HG03095 (cell line): Measurements from ENCODE around the gene R3HDM4.
"Not testable (repeated sequence)": the region's sequence is repeated elsewhere in the genome, so short reads cannot be mapped to it uniquely, and the experiment has no call there.

ENCODE experiments used
- ATAC-seq: cut with Tn5 transposase; IDR thresholded peaks from one replicate; pipeline ENCODE4 v1.9.1; 2021; ENCODE audit warnings: moderate library complexity; ENCODE audit not compliant: unreplicated experiment

R3HDM4 gene

DNA sequence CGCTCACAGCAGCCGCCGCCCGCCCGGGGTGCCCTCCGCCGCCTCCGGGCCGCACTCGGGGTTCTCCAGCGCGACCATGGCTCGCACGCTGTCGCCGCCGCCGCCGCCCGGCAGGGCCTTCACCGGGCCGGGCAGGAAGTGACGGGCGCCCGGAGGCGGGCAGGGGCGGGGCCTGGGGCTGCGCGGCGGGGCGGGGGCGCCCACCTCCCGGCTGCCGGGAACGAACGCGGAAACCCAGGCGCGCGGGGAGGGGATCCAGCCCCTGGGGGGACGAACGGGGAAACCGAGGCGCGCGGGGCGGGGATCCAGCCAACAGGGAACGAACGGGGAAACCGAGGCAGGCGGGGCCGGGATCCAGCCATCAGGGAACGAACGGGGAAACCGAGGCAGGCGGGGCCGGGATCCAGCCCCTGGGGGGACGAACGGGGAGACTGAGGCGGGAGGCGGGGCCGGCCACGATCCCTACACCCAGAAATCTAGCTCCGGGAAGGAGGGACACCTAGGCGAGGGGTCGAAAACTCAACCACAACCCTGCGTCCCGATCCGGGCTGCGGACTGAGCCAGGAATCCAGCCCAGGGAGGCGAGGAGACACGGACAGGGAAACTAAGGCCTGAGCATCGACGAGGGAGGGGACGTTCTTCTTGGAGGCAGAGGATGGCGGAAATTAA is at the start of gene R3HDM4:
Gene R3HDM4 (minus strand): TSS at position 140 of the 669 bp plus-strand sequence. CDS start 62 bp downstream, at position 78.
- ATAC-seq: no peak

- no peak for ATAC-seq
These were observed 49.0 kb upstream of the R3HDM4 start for GRCh38 chr19:961866-962620.

DNA sequence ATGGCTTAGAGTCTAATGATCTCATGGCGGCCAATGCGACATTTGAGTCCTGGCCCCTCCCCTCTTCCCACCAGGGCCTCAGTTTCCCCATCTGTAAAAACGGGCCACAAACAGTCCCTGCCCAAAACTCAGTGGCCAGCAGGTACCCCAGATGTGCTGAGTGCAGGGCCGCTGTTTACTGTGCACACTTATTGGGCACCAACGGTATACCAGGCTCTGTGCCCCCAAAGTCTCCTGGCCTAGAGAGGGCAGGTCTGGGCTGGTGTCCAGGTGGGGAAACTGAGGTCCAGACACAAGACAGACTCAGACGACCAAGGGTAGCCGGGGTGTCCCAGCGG is 47.6 kb upstream of the R3HDM4 start:
- ATAC-seq: no peak

- ATAC-seq: no peak
These were observed 47.0 kb upstream of the R3HDM4 start for GRCh38 chr19:960020-960419.

- no peak for ATAC-seq
These were observed 46.2 kb upstream of the R3HDM4 start for GRCh38 chr19:958967-959855.

- not testable (repeated sequence) for ATAC-seq
These were observed 44.6 kb upstream of the R3HDM4 start for GRCh38 chr19:957578-957977.

DNA sequence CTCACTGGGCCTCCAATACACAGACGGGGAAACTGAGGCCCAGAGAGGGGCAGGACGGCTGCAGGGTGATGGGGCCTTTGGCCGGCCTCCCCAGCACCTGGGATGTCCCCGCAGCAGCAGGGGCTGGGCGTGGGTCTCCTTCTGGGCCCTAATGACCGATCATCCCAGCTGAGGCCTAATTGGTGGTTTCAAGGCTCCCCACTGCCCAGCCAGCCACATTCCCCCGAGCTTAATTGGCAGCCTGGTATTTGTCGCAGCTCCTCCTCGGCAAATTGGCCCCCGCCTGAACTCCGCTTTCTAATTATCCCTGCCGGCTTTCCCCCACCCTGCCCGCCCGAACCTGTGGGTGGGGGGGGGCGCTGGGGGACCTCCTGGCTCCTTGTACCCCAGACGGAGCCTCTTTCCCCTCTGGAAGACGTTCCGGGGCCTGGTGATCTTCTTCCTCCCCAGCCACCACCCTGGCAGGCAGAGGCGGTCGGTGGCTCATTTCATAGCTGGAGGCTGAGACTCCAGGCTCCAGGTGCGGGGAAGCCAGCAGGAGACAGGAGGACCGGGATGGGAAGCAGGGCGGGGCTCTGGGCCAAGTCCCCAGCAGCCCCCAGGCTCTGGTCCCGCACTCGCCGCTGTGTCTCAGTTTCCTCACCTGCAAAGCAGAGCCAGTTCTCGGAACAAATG is 43.9 kb upstream of the R3HDM4 start:
- ATAC-seq: no peak

- no peak for ATAC-seq
These were observed 43.1 kb upstream of the R3HDM4 start for GRCh38 chr19:955803-956765.

DNA sequence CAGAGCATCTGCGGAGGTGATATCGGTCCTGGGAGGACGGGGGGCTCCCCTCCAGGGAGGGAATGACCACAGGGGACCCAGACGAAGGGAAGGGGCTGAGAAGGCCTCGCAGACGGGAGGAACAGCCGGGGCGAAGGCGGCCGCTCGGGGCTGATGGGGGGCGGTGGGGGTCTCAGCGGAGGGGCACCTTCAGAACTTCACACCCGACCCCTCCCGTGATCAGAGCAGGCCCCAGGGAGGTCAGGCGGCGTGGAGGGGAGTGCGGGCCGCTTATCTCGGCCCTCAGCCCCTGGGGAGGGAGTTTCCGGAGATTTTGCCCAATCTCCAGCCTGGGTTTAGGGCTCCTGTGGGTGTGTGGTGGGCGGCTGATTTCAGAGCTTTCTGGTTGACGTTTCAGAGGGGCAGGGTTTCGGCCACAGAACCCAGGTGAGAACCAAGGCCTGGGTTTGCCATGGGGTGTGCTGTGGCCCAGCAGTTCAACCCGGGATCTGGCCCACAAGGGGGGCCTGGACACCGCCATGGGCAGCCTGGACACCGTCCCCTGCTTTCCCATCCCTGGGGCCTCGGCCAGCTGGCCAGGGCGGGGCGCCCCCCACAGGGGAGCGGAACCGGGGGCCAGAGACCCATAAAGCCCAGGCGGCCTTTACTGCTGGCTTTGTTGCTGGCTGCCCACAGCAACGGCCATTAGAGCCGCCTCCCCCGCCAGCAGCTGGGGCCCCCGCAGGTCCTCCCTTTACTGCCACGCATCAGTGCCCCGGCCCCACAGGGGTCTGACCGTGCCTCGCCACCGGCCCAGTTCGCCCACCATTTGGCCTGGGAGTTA is 41.9 kb upstream of the R3HDM4 start:
- ATAC-seq: no peak

DNA sequence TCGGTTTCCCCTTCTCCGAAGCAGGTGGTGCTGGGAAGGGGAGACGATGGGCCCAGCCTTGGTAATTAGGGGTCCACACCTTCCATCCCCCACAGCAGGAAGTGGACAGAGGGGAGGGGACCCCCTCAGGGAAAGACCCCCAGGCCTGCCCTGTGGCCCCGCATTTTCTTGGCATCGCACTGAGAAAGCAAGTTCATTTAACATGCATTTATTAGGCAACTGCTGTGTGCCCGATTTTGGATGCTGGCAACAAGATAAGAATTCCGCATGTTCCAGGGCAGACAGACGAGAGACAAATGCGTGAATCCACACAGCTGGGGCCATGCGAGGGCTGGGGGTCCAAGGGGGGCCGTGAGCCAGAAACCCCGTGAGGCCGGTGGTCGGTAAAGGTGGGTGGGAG is 41.3 kb upstream of the R3HDM4 start:
- ATAC-seq: no peak

DNA sequence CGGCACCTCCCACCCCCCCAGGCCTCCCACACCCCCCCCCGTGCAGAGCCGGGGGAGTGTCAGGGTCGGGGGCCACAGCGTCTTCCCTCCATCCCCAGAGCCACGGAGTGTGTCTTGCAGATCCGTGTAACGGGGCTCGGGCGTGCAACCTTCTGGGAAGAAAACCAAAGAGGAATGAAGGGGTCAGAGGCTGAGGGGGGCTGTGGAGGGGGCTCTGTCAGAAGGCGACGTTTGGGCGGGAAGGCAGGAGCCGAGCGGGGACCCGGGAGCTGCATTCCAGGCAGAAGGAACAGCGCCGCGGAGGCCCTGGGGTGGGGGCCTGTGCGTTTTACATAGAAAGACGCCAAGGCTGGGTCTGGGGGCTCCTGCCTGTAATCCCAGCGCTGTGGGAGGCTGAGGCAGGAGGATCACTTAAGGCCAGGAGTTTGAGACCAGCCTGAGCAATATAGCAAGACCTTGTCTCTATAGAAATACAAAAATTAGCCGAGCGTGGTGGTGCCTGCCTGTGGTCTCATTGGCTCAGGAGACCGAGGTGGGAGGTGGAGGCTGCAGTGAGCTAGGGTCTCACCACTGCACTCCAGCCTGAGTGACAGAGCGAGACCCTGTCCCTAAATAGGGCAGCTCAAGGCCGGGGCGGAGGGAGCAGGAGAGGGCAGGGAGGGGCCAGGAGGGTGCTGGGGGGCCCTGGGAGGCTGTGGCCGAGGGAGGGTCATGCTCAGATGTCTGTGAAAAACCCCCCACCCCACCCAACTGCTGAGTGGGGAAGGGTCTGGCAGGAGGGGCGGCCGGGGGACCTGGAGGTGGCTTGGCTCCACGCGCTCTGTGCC is 40.6 kb upstream of the R3HDM4 start:
- ATAC-seq: no peak

DNA sequence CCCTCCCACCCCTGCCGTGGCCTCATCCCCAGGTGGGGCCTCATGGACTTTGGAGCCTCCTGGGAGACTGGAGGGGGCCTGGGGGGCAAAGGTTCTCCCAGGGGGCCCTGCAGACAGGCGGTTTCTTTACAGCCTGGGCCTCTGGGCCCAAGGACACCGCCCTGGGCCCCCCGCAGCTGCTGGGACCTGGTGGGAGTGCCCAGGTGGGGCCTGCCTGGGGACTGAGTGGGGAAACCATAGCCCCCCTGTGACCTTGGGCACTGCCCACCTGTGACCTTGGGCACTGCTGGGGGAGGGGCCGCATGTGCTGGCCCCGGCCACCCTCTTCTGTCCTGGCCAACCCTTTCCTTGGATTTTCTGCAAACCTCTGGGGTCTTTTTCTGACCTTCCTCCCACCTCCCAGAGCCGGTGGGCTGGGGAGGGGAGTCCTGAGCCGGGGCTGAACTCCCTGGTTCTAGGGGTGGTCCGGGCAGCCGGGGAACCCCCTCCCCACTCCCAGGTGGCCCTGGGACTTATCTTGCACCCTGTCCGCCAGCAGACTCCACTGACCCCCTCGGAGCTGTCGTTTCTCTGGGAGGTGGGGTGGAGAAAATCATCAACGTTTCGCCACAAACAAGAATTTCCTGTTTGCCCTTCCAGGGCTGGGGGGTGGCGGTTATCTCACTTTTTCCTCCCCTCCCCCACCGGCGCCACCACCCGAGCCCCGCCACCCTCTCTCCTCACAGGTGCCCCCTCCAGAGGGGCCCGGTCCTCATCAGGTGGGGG is 39.8 kb upstream of the R3HDM4 start:
- ATAC-seq: no peak

DNA sequence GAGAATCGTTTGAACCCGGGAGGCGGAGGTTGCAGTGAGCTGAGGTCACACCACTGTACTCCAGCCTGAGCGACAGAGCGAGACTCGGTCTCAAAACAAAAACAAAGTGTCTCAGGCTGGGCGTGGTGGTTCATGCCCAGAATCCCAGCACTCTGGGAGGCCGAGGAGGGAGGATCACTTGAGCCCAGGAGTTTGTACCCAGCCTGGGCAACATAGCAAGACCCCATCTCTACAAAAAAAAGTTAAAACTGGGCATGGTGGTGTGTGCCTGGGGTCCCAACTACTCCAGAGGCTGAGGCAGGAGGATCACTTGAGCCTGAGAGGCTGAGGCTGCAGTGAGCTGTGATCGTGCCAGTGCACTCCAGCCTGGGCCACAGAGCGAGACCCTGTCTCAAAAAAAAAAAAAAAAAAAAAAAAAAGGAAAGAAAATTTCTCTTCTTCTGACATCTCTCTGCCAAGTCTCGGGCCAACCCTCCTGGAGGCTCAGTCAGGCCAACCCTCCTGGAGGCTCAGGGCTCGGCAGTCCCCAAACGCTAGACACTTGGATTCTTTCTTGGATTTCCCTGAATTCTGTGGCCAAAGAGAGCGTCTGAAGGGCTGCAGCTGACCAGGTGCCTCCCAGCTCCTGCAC is 39.1 kb upstream of the R3HDM4 start:
- no peak for ATAC-seq

- ATAC-seq: no peak
These were observed 37.5 kb upstream of the R3HDM4 start for GRCh38 chr19:950352-951066.

DNA sequence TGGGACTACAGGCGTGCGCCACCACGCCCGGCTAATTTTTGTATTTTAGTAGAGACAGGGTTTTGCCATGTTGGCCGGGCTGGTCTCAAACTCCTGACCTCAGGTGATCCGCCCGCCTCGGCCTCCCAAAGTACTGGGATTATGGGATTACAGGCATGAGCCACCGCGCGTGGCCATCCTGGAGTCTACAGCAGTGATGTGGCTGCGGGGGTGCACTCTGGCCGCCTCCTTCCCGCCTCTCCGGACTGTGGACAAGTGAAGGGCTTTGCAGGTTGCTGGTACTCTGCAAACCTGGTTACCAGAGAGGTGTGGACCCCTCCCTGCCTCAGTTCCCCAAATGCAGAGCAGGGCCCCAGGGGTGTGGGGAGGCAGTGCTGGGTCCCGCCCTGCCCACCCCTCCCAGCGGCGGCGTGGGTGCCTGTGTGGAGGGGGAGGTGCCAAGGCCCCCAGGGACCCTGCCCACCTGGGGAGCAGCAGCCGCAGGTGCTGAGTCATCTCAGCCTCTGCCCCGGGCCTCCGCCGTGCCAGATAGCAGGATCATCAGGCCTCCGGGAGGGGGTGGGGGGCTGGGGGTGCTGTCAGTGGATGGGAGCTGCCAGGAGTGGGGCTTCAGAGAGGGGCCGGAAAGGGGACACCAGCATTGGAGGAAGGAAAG is 36.0 kb upstream of the R3HDM4 start:
- no peak for ATAC-seq
